Measurements from ENCODE around the gene USH2A.

GRCh38 chr1:216032961-216033614 lies 390.2 kb downstream of the USH2A start:
- TF ChIP-seq CTCF (IDR thresholded peaks at IDR 0.05) (no peak), POLR2A (IDR thresholded peaks at IDR 0.05) (no peak)

Measured in adrenal gland (tissue), 5 donors.